Measurements from ENCODE around the gene SMNDC1.

GRCh38 chr10:110340122-110340521 lies 35.4 kb upstream of the SMNDC1 start:
- TF ChIP-seq CTCF (IDR thresholded peaks at IDR 0.05; ENCODE audit: insufficient read depth, low read depth, low read length) (no peak), EZH2 (IDR thresholded peaks at IDR 0.05; ENCODE audit: insufficient read depth, low read length) (no peak)
